Pulmonary artery endothelial cell (primary cell): ENCODE results near the gene TSPAN31. TPM values are rescaled to one million over a fixed set of nuclear protein-coding genes. Genes with fewer than 3 reads are reported as not detected.

Experiments
- DNase-seq: peaks from one replicate; pipeline ENCODE4 v3.0.0-alpha.2; 2011; ENCODE audit warnings: low read depth, low spot score
- total RNA-seq: library from RNA; depleted of rRNA; stranded (reverse); fragments of >200 nt; gene quantifications from 2 replicates; pipeline ENCODE4 v1.2.3, GENCODE V29; 2014

Gene TSPAN31
- total RNA-seq, 1 donor from 2014 or later: 48.0 TPM

GRCh38 chr12:57735198-57735855 lies 9.5 kb upstream of the TSPAN31 start:
- no peak for DNase-seq

GRCh38 chr12:57735952-57736740 lies 8.7 kb upstream of the TSPAN31 start:
- no peak for DNase-seq

- no peak for DNase-seq
Measured at GRCh38 chr12:57736741-57737466, 7.9 kb upstream of the TSPAN31 start.

GRCh38 chr12:57737467-57738460 lies 7.1 kb upstream of the TSPAN31 start:
- DNase-seq: no peak

GRCh38 chr12:57738661-57739237 lies 6.1 kb upstream of the TSPAN31 start, which contains the start of gene AGAP2:
Gene AGAP2, minus strand, starts transcription at chr12:57738742. Its CDS starts 496 bp downstream, at chr12:57738246.
- no peak for DNase-seq

- no peak for DNase-seq
Measured at GRCh38 chr12:57739387-57739786, 5.5 kb upstream of the TSPAN31 start.

GRCh38 chr12:57739914-57740538 lies 4.8 kb upstream of the TSPAN31 start:
- DNase-seq: no peak

GRCh38 chr12:57740656-57741412 lies 4.0 kb upstream of the TSPAN31 start:
- DNase-seq: no peak

- DNase-seq: no peak
Measured at GRCh38 chr12:57741413-57741789, 3.4 kb upstream of the TSPAN31 start.

- no peak for DNase-seq
Measured at GRCh38 chr12:57741844-57742738, 2.7 kb upstream of the TSPAN31 start.

GRCh38 chr12:57743769-57744168 lies 1.1 kb upstream of the TSPAN31 start:
- DNase-seq: no peak

- no peak for DNase-seq
Measured at GRCh38 chr12:57744194-57744776, 554 bp upstream of the TSPAN31 start.

- no peak for DNase-seq
Measured at GRCh38 chr12:57745485-57745881, 644 bp downstream of the TSPAN31 start.

GRCh38 chr12:57746025-57746424 lies 1.2 kb downstream of the TSPAN31 start:
- DNase-seq: no peak

GRCh38 chr12:57749061-57749460 lies 4.2 kb downstream of the TSPAN31 start:
- DNase-seq: no peak

GRCh38 chr12:57750561-57751431 lies 6.0 kb downstream of the TSPAN31 start:
- DNase-seq: no peak

GRCh38 chr12:57751432-57751787 lies 6.6 kb downstream of the TSPAN31 start:
- DNase-seq: no peak
